Testis (tissue), 3 donors: ENCODE results near the gene RGPD8. TPM values are rescaled to one million over a fixed set of nuclear protein-coding genes. Genes with fewer than 3 reads are reported as not detected.
"Not testable (repeated sequence)": the region's sequence is repeated elsewhere in the genome, so short reads cannot be mapped to it uniquely, and the experiment has no call there.

Experiments used
- DNase-seq: peaks from one replicate; pipeline ENCODE4 v3.0.0-alpha.2; 2019
- H3K27ac ChIP-seq, 2 donors: fragments of 200-600 bp; sonication (generic); one replicate each; pipeline ENCODE4 v1.5.1; 2019
- H3K27me3 ChIP-seq: fragments of 200-600 bp; sonication (generic); one replicate; pipeline ENCODE4 v1.5.1; 2019
- H3K36me3 ChIP-seq: fragments of 200-600 bp; sonication (generic); one replicate; pipeline ENCODE4 v1.5.1; 2017; ENCODE audit warnings: low read depth; ENCODE audit errors: missing control alignments
- H3K4me1 ChIP-seq: fragments of 200-600 bp; sonication (generic); one replicate; pipeline ENCODE4 v1.5.1; 2019
- H3K4me3 ChIP-seq, 2 donors: fragments of 200-600 bp; sonication (generic); one replicate each; pipeline ENCODE4 v1.5.1; 2017 to 2019
- H3K9me3 ChIP-seq: fragments of 200-600 bp; sonication (generic); one replicate; pipeline ENCODE4 v1.5.1; 2017
- POLR2A ChIP-seq: fragments of 450-650 bp; IDR thresholded peaks from one replicate; pipeline ENCODE4 v1.6.1; 2017; ENCODE audit warnings: antibody characterized with exemption, mild to moderate bottlenecking, moderate library complexity
- WGBS, 2 donors: methylation state at CpG; one replicate each; pipeline ENCODE4 v1.1.5; 2018; 5-methylcytosine and 5-hydroxymethylcytosine counted together
- intact Hi-C: fragments of 100-400 bp; cut with DNase I; formaldehyde crosslinking; loops from one replicate; pipeline ENCODE4 v1.15.1; 2023; ENCODE audit warnings: low total_unique reads
- polyA plus RNA-seq: library from polyadenylated mRNA; stranded (reverse); fragments of 350-450 nt; fragmentation: Illumina TruSeq; extraction: RNeasy Lipid Tissue Mini Kit (QIAGEN cat#74804); gene quantifications from one replicate; pipeline ENCODE4 v1.2.3, GENCODE V29; 2014; ENCODE audit warnings: low read depth, low replicate concordance; ENCODE audit not compliant: insufficient read depth
- total RNA-seq, 2 donors: library from RNA; depleted of rRNA; stranded (reverse); fragments of >200 nt; gene quantifications; one replicate each; pipeline ENCODE4 v1.2.3, GENCODE V29; 2016
- TF ChIP-seq, protein P1 (sequence below), 3 experiments: fragments of 450-650 bp in 2 of 3; fragments of 200-600 bp in 1 of 3; sonication (generic) in 1 of 3; IDR thresholded peaks; one replicate each; pipeline ENCODE4 v1.5.1; 2016 to 2019; ENCODE audit warnings: antibody characterized with exemption in 3 of 3, mild to moderate bottlenecking in 2 of 3, moderate library complexity in 1 of 3

RGPD8 gene
- total and polyA plus RNA-seq, 3 donors from 2014 or later = 28.0 to 57.2 (median 33.0) TPM

- H3K27me3 ChIP-seq, H3K36me3 ChIP-seq, H3K27ac ChIP-seq, H3K9me3 ChIP-seq, DNase-seq, H3K4me1 ChIP-seq: not testable (repeated sequence)
- H3K4me3 ChIP-seq = peak overlapping the region in 1 of 2 donors; percentile 13
- 33 to 58% methylated on average over 10 to 33 of the region's 33 CpGs for WGBS, 2 donors
- intact Hi-C loops = loop anchor here (10.0 kb wide), 1 partner anchor 170 kb away; no protein-coding TSS in a partner anchor
These were observed 1.7 kb upstream of the RGPD8 start for GRCh38 chr2:112434890-112435715.

GRCh38 chr2:112433932-112434730 is 686 bp upstream of the RGPD8 start:
- no peaks in the 10 kb centered on the region for H3K4me1 ChIP-seq
- TF ChIP-seq POLR2A = no peak
- TF ChIP-seq, protein P1, sequence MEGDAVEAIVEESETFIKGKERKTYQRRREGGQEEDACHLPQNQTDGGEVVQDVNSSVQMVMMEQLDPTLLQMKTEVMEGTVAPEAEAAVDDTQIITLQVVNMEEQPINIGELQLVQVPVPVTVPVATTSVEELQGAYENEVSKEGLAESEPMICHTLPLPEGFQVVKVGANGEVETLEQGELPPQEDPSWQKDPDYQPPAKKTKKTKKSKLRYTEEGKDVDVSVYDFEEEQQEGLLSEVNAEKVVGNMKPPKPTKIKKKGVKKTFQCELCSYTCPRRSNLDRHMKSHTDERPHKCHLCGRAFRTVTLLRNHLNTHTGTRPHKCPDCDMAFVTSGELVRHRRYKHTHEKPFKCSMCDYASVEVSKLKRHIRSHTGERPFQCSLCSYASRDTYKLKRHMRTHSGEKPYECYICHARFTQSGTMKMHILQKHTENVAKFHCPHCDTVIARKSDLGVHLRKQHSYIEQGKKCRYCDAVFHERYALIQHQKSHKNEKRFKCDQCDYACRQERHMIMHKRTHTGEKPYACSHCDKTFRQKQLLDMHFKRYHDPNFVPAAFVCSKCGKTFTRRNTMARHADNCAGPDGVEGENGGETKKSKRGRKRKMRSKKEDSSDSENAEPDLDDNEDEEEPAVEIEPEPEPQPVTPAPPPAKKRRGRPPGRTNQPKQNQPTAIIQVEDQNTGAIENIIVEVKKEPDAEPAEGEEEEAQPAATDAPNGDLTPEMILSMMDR (IDR thresholded peaks at IDR 0.05) = no peak
- H3K9me3 ChIP-seq = no peaks in the 10 kb centered on the region
- intact Hi-C loops = loop anchor here (10.0 kb wide), 1 partner anchor 169 kb away; no protein-coding TSS in a partner anchor
- peak overlapping the region in 1 of 2 donors; percentile 13 for H3K4me3 ChIP-seq
- H3K36me3 ChIP-seq = no peaks in the 10 kb centered on the region
- 30 to 59% methylated on average over 8 to 30 of the region's 31 CpGs for WGBS, 2 donors
- H3K27me3 ChIP-seq = no peaks in the 10 kb centered on the region
- no peak overlapping the region for H3K27ac ChIP-seq
- DNase-seq = no peak

DNA sequence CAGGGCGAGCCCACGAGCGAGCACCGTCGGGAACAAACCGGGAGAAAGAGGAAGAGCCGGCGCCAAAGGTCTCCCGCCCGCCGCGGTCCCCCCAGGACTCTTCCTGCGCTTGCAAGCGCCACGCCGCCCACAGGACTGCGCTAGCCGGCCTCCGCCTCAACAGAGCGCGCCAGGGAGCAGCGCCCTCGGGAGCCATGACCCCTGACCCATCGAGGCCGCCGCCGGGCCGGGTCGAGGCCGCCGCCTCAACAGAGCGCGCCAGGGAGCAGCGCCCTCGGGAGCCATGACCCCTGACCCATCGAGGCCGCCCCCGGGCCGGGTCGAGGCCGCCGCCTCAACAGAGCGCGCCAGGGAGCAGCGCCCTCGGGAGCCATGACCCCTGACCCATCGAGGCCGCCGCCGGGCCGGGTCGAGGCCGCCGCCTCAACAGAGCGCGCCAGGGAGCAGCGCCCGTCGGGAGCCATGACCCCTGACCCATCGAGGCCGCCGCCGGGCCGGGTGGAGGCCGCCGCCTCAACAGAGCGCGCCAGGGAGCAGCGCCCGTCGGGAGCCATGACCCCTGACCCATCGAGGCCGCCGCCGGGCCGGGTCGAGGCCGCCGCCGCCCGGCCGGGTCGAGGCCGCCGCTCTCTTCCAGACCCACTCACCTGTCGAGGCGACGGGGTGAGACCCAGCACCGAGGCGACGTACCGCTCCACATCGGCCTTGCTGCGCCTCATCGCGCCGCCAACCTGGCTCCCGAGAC is 538 bp downstream of the RGPD8 start:
- Histone ChIP-seq H3K27ac (peak overlapping the region; percentile 63 to 87), H3K4me3 (peak overlapping the region; percentile 57 to 62)
- 17% methylated on average over 24 of the region's 98 CpGs; no CpG with 5 or more reads in 1 of the 2 donors for WGBS, 2 donors
- H3K9me3 ChIP-seq, H3K27me3 ChIP-seq, H3K36me3 ChIP-seq, H3K4me1 ChIP-seq: not testable (repeated sequence)
- peak; percentile 25 for DNase-seq
- intact Hi-C loops = loop anchor here (10.0 kb wide), 1 partner anchor 168 kb away; no protein-coding TSS in a partner anchor

GRCh38 chr2:112432390-112432734 is 1.1 kb downstream of the RGPD8 start:
- peak overlapping the region; percentile 63 to 87 for H3K27ac ChIP-seq
- WGBS, 2 donors = 25 to 37% methylated on average over 9 to 21 of the region's 22 CpGs
- not testable (repeated sequence) for H3K36me3 ChIP-seq, H3K9me3 ChIP-seq, DNase-seq, H3K27me3 ChIP-seq, H3K4me1 ChIP-seq
- H3K4me3 ChIP-seq = peak overlapping the region; percentile 57 to 62
- intact Hi-C loops = loop anchor here (10.0 kb wide), 1 partner anchor 168 kb away; no protein-coding TSS in a partner anchor

DNA sequence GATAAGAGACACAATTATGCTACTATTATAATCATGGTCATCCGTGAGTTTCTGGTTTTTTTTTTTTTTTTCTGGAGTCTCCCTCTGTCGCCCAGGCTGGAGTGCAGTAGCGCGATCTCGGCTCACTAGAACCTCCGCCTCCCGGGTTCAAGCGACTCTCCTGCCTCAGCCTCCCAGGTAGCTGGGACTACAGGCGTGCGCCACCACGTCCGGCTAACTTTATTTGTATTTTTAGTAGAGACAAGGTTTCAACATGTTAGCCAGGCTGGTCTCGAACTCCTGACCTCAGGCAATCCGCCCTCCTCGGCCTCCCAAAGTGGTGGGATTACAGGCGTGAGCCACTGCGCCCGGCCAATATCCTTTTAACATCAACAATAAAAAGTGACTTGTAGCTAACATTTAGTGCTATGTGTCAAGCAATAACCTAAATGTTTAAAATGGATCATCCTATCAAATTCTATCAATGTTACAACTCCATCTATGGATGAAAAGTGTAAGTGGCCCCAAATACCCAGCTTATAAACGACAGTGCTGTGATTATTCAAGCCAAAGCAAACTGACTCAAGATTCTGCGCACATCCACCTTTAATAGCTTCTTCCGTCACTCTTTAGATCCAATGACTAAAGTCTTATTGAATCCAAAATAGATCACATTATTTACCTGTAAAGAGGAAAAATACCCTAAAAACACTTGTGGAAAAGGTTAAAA is 1.7 kb downstream of the RGPD8 start:
- not testable (repeated sequence) for H3K9me3 ChIP-seq, H3K36me3 ChIP-seq, H3K4me1 ChIP-seq, H3K27me3 ChIP-seq, H3K27ac ChIP-seq, DNase-seq
- intact Hi-C loops = loop anchor here (10.0 kb wide), 1 partner anchor 167 kb away; no protein-coding TSS in a partner anchor
- H3K4me3 ChIP-seq = peak overlapping the region in 1 of 2 donors; percentile 57
- WGBS, 2 donors = 61 to 70% methylated on average over 21 of the region's 21 CpGs

DNA sequence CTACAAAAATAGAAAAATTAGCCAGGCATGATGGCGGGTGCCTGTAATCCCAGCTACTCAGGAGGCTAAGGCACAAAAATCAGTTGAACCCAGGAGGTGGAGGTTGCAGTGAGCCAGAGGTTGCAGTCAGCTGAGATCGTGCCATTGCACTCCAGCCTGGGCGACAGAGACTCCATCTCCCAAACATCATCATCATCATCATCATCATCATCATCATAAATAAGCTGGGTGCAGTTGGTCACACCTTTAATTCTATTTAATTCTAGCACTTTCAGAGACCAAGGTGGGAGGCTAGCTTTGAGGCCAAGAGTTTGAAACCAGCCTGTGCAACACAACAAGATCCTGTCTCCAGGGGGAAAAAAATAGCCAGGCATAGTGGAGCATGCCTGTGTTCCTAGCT is 8.9 kb downstream of the RGPD8 start:
- intact Hi-C loops, DNase-seq, H3K4me1 ChIP-seq, H3K27ac ChIP-seq, H3K36me3 ChIP-seq, H3K9me3 ChIP-seq, H3K4me3 ChIP-seq, H3K27me3 ChIP-seq: not testable (repeated sequence)
- WGBS, 2 donors = 100% methylated on average over 2 of the region's 3 CpGs; no CpG with 5 or more reads in 1 of the 2 donors

DNA sequence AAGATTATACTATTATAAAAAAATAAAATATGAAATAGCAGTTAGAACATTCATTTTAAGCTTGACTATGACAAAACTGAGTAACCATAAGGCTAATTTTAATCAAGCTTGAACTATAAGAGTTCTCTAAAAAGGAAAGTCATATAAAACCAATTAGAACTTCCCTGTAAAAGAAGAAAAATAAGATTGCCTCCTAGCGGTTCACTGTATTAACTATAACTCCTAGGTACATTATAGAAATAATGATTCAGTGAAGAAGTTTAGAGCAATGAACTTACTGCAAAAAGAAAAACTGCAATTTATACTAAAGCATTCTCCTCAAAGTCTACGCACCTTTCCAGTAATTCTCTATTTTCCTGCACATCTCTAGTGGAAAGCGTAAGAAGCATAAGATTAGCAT is 16.6 kb downstream of the RGPD8 start:
- WGBS, 2 donors = 87 to 100% methylated on average over 3 of the region's 3 CpGs
- DNase-seq, intact Hi-C loops, H3K27me3 ChIP-seq, H3K36me3 ChIP-seq, H3K4me3 ChIP-seq, H3K27ac ChIP-seq, H3K9me3 ChIP-seq, H3K4me1 ChIP-seq: not testable (repeated sequence)

GRCh38 chr2:112360055-112360454 is 73.4 kb downstream of the RGPD8 start:
- H3K27ac ChIP-seq, H3K27me3 ChIP-seq, H3K9me3 ChIP-seq, H3K4me1 ChIP-seq, H3K4me3 ChIP-seq, H3K36me3 ChIP-seq, DNase-seq, intact Hi-C loops: not testable (repeated sequence)
- 96 to 97% methylated on average over 7 of the region's 7 CpGs for WGBS, 2 donors

- DNase-seq, H3K4me3 ChIP-seq, H3K9me3 ChIP-seq, H3K4me1 ChIP-seq, H3K27ac ChIP-seq, H3K27me3 ChIP-seq, H3K36me3 ChIP-seq, intact Hi-C loops: not testable (repeated sequence)
- whole genome bisulfite sequencing, 2 donors = 83 to 88% methylated on average over 2 of the region's 2 CpGs
These were observed 79.1 kb downstream of the RGPD8 start for GRCh38 chr2:112354335-112354734.
